HL-60/S4 treated with phorbol 12-myristate 13-acetate at 8.2 ng/mL for 4 days and 3 days (cell line): ENCODE results near the gene PABPN1.
"Not testable (repeated sequence)": the region's sequence is repeated elsewhere in the genome, so short reads cannot be mapped to it uniquely, and the experiment has no call there.

ENCODE experiments used
- in situ Hi-C: fragments of 300-500 bp; cut with MboI; formaldehyde crosslinking; loops from 2 replicates; pipeline ENCODE4 v1.15.0; 2022; ENCODE audit warnings: low sequenced_read_pairs

PABPN1 gene

GRCh38 chr14:23301288-23301968 lies 19.8 kb upstream of the PABPN1 start:
- in situ Hi-C loops = no loop called here

GRCh38 chr14:23301969-23302289 lies 19.3 kb upstream of the PABPN1 start:
- in situ Hi-C loops = no loop called here

DNA sequence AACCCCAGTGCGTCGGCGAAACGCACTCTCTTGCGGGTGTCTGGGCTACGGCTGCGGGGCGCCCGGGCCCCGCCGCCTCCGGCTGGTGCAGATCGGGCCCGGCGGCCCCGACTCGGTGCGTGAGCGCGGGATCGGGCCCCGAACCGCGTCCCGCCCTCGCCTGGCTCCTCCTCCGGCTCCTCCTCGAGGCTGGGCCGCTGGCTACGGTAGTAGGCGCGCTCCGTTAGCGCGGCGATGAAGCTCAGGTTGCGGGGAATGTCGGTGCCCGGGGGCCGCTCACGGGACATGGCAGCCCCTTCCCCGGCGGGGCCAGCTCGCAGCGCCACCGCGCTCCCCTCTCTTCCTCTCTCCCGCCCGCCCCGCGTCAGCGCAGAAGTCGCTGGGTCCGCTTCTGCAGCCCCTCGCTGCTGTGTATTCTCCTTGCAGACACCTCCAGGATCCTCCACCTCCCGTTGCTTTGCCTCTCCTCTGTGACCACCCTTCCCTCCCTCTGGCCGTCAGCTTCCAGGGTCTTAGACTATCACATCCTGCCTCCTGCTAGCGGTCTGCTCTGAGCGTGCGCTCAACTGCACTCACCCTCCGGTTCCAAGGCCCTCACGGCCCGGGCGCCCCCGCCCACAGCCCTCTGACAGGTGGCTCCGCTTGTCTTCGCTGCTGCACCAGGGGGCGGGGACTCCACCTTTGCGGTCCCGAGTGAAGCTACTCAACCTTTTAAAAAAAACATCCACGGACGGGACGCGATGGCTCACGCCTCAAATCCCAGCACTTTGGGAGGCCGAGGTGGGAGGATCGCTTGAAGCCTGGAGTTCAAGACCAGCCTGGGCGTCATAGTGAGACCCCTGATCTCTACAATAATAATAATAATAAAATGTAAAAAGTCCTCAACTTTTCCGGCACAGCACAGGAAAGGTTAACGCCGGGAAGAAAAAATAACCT lies 18.7 kb upstream of the PABPN1 start, which contains the start of gene PPP1R3E:
Gene PPP1R3E, minus strand, starts transcription at position 570 of the 936 bp plus-strand sequence. Its CDS starts 283 bp downstream, at position 287.
- in situ Hi-C loops = no loop called here

- in situ Hi-C loops = no loop called here
Measured at GRCh38 chr14:23306412-23307145, 14.7 kb upstream of the PABPN1 start, which contains the start of gene BCL2L2. TSS of gene BCL2L2 (plus strand) at chr14:23306833. CDS start at chr14:23307768, 935 bp downstream.

DNA sequence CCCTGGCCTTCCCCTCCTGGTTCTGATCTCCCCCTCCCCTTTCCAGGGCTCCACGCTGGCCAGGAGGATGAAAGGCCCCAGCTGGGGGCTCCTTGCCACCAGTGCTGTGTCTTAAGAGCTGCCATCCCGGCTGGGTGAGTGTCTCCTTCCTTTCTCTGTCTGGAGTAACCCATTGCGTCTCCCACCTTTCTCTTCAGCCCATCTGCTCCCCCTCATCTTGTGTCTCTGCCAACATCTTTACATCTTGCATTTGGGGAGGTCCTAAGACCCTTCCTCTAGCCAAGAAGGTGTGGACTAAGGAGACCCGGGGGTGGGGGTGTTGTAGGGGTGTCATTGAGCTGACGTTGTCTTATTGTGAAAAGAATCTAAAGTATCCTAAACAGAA lies 14.1 kb upstream of the PABPN1 start:
- in situ Hi-C loops = no loop called here

- in situ Hi-C loops = no loop called here
Measured at GRCh38 chr14:23307687-23308644, 13.3 kb upstream of the PABPN1 start.

DNA sequence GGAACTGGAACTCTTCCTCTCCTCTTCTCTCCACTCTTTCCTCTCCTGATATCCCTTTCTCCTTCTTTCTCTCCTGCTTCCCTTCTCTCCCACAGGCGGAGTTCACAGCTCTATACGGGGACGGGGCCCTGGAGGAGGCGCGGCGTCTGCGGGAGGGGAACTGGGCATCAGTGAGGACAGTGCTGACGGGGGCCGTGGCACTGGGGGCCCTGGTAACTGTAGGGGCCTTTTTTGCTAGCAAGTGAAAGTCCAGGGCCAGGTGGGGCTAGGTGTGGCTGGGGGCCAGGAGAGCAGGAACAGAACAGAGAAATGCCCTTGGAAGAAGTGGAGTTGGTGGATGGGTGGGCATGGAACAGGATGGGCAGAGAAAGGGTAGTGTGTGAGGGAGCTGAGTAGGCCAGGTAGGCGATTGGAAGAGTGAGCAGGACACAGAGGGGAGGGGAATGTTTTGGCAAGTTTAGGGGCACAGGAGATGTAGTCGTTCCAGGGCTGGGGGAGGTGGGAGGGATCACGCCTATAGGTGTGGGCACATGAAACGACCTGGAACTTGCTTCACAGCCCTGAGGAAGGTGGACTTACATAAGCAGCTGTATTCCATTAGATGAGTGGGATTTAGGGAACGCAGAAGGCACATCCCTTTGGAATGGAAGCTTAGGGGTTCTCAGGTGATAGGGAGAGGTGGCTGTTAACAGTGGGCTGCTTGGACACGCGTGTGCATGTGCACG lies 12.4 kb upstream of the PABPN1 start:
- in situ Hi-C loops = no loop called here

- in situ Hi-C loops = no loop called here
Measured at GRCh38 chr14:23310546-23310945, 10.7 kb upstream of the PABPN1 start.

DNA sequence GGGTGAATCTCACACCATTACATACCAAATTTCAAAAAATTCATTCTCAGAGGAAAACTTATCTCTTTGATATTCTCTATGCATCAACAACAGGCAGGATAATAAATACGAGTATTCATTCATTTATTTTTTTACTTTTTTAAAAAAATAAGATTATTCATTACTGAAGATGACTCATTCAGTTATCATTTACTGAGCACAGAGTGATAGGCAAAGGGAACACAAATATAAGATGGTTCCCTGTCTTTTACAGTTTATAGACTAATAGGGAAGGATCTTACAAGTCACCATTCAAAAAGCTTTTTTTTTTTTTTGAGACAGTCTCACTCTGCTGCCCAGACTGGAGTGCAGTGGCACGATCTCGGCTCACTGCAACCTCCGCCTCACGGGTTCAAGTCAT lies 5.0 kb upstream of the PABPN1 start:
- in situ Hi-C loops = no loop called here

GRCh38 chr14:23319746-23320583 lies 1.3 kb upstream of the PABPN1 start:
- in situ Hi-C loops = no loop called here

DNA sequence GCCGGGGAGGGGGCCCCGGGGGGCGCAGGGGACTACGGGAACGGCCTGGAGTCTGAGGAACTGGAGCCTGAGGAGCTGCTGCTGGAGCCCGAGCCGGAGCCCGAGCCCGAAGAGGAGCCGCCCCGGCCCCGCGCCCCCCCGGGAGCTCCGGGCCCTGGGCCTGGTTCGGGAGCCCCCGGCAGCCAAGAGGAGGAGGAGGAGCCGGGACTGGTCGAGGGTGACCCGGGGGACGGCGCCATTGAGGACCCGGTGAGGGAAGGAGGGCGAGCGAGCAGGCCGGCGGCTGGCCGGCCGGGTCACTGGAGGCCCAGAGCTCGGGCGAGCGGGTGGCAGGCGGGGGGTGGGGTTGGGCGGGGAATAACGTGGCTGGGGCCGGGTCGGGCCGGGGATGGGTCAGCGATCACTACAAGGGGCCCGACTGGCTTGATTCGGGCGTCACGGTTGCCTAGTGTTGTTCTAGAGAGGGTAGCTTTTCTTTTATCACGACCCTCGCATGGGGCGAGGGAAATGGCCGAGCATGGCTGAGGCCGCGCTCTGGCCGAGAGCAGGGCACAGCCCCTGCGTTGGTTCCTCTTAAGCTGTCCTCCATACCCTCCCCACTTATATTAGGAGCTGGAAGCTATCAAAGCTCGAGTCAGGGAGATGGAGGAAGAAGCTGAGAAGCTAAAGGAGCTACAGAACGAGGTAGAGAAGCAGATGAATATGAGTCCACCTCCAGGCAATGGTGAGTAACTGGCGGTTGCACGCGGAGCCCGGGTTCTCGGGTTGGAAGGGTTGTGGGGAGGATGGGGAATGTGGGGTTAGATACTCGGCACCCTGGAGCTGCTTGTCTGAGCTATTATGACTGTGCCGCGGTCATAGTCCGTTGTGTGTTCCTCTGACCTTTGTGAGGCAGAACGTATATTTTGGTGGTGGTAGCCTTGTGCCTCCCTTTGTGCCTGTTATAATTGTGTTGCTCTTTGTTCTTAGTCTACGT lies 603 bp downstream of the PABPN1 start:
- in situ Hi-C loops = no loop called here

GRCh38 chr14:23322568-23323517 lies 1.6 kb downstream of the PABPN1 start:
- in situ Hi-C loops = no loop called here

GRCh38 chr14:23323838-23324454 lies 2.7 kb downstream of the PABPN1 start:
- in situ Hi-C loops = no loop called here

GRCh38 chr14:23324455-23324846 lies 3.2 kb downstream of the PABPN1 start:
- in situ Hi-C loops = no loop called here

DNA sequence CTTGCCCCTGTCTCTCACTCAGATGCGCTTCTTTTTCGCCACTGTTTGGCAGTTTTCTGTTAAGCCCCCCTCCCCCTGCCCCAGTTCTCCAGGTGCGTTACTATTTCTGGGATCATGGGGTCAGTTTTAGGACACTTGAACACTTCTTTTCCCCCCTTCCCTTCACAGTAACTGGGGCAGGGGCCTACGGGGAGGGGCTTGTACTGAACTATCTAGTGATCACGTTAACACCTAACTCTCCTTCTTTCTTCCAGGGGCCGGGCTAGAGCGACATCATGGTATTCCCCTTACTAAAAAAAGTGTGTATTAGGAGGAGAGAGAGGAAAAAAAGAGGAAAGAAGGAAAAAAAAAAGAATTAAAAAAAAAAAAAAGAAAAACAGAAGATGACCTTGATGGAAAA lies 3.7 kb downstream of the PABPN1 start:
- in situ Hi-C loops = no loop called here

DNA sequence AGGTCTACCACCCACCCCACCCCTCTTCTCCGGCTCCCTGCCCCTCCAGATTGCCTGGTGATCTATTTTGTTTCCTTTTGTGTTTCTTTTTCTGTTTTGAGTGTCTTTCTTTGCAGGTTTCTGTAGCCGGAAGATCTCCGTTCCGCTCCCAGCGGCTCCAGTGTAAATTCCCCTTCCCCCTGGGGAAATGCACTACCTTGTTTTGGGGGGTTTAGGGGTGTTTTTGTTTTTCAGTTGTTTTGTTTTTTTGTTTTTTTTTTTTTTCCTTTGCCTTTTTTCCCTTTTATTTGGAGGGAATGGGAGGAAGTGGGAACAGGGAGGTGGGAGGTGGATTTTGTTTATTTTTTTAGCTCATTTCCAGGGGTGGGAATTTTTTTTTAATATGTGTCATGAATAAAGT lies 4.5 kb downstream of the PABPN1 start:
- in situ Hi-C loops = not testable (repeated sequence)
